Measurements from ENCODE around the gene SRP9.

GRCh38 chr1:225768662-225769426 lies 8.8 kb upstream of the SRP9 start:
- TF ChIP-seq CTCF (IDR thresholded peaks at IDR 0.05) (no peak), POLR2A (IDR thresholded peaks at IDR 0.05) (no peak)
